Osteoblast (primary cell): ENCODE measurements around the gene COL15A1. TPM values are rescaled to one million over a fixed set of nuclear protein-coding genes. Genes with fewer than 3 reads are reported as not detected.
A peak's percentile ranks its signal among the peaks of the same experiment; 100 is the strongest.

Experiments
- DNase-seq: peaks from one replicate; pipeline ENCODE4 v3.0.0; 2011; ENCODE audit warnings: low spot score, mixed read lengths; ENCODE audit not compliant: insufficient read length; ENCODE audit errors: missing footprints
- H2AFZ ChIP-seq: 2 replicates; pipeline ENCODE4 v1.6.0; 2011; ENCODE audit warnings: mild to moderate bottlenecking, low read length
- H3K27ac ChIP-seq: 2 replicates; pipeline ENCODE4 v1.5.1; 2011; ENCODE audit warnings: mild to moderate bottlenecking, low read depth, low read length, moderate library complexity
- H3K27me3 ChIP-seq: 2 replicates; pipeline ENCODE4 v1.6.0; 2012; ENCODE audit warnings: mild to moderate bottlenecking, control low read depth, inconsistent platforms, low read length, moderate library complexity; ENCODE audit not compliant: insufficient read depth
- H3K36me3 ChIP-seq: 2 replicates; pipeline ENCODE4 v1.5.1; 2011; ENCODE audit warnings: mild to moderate bottlenecking, low read length, control low read depth, moderate library complexity; ENCODE audit not compliant: insufficient read depth
- H3K4me1 ChIP-seq: 2 replicates; pipeline ENCODE4 v1.5.1; 2011; ENCODE audit warnings: mild to moderate bottlenecking, low read length, control low read depth, moderate library complexity; ENCODE audit not compliant: insufficient read depth
- H3K4me2 ChIP-seq: 2 replicates; pipeline ENCODE4 v1.6.0; 2011; ENCODE audit warnings: mild to moderate bottlenecking, low read length; ENCODE audit not compliant: insufficient read depth
- H3K4me3 ChIP-seq: fragments of 200-600 bp; sonication (generic); 3 replicates; pipeline ENCODE4 v1.5.1; 2012; ENCODE audit warnings: mild to moderate bottlenecking, low read length, inconsistent platforms; ENCODE audit not compliant: insufficient read depth
- H3K79me2 ChIP-seq: 2 replicates; pipeline ENCODE4 v1.6.0; 2012; ENCODE audit warnings: mild to moderate bottlenecking, low read length, control low read depth, inconsistent platforms; ENCODE audit not compliant: insufficient read depth
- H3K9me3 ChIP-seq: 2 replicates; pipeline ENCODE4 v1.5.1; 2011; ENCODE audit warnings: low read depth, low read length, control low read depth
- H4K20me1 ChIP-seq: 2 replicates; pipeline ENCODE4 v1.6.0; 2012; ENCODE audit warnings: mild to moderate bottlenecking, low read length, control low read depth; ENCODE audit not compliant: insufficient read depth
- CTCF ChIP-seq: IDR thresholded peaks from 2 replicates; pipeline ENCODE4 v1.5.1; 2011; ENCODE audit warnings: mild to moderate bottlenecking, low read depth, low read length, moderate library complexity; ENCODE audit errors: extremely low read depth
- total RNA-seq: library from RNA; depleted of rRNA; stranded (reverse); fragments of >200 nt; gene quantifications from 2 replicates; pipeline ENCODE4 v1.2.3, GENCODE V29; 2012

COL15A1 gene
- total RNA-seq, 1 donor, result 29.3 TPM

GRCh38 chr9:99034149-99034548 lies 90.4 kb downstream of the COL15A1 start:
- H3K27me3 ChIP-seq, result no peaks in the 10 kb centered on the region
- no peaks in the 10 kb centered on the region for H3K9me3 ChIP-seq
- no peak overlapping the region for H3K4me3 ChIP-seq
- H3K79me2 ChIP-seq, result no peaks in the 10 kb centered on the region
- H3K36me3 ChIP-seq, result no peaks in the 10 kb centered on the region
- H3K27ac ChIP-seq, result no peak overlapping the region
- no peak for DNase-seq
- no peak overlapping the region for H2AFZ ChIP-seq
- no peaks in the 10 kb centered on the region for H4K20me1 ChIP-seq
- H3K4me1 ChIP-seq, result peaks cover 36% of the 10 kb centered on the region
- no peak for TF ChIP-seq CTCF
- no peak overlapping the region for H3K4me2 ChIP-seq

- Histone ChIP-seq H2AFZ (no peak overlapping the region), H3K27me3 (no peaks in the 10 kb centered on the region), H3K4me2 (no peak overlapping the region), H3K27ac (no peak overlapping the region), H3K9me3 (no peaks in the 10 kb centered on the region), H3K4me1 (peaks cover 38% of the 10 kb centered on the region), H3K4me3 (no peak overlapping the region), H4K20me1 (no peaks in the 10 kb centered on the region), H3K36me3 (no peaks in the 10 kb centered on the region), H3K79me2 (no peaks in the 10 kb centered on the region)
- no peak for TF ChIP-seq CTCF
- no peak for DNase-seq
These were observed 91.6 kb downstream of the COL15A1 start for GRCh38 chr9:99035313-99035712.

- no peaks in the 10 kb centered on the region for H3K36me3 ChIP-seq
- H4K20me1 ChIP-seq, result no peaks in the 10 kb centered on the region
- H2AFZ ChIP-seq, result no peak overlapping the region
- H3K4me1 ChIP-seq, result peaks cover 39% of the 10 kb centered on the region
- no peaks in the 10 kb centered on the region for H3K79me2 ChIP-seq
- no peaks in the 10 kb centered on the region for H3K27me3 ChIP-seq
- H3K27ac ChIP-seq, result peak overlapping the region; percentile 34
- DNase-seq, result no peak
- no peak overlapping the region for H3K4me2 ChIP-seq
- TF ChIP-seq CTCF, result no peak
- no peak overlapping the region for H3K4me3 ChIP-seq
- H3K9me3 ChIP-seq, result no peaks in the 10 kb centered on the region
These were observed 94.2 kb downstream of the COL15A1 start for GRCh38 chr9:99037769-99038483.

GRCh38 chr9:99038484-99038820 lies 94.7 kb downstream of the COL15A1 start:
- H3K4me3 ChIP-seq, result no peak overlapping the region
- no peak for DNase-seq
- H3K4me1 ChIP-seq, result peaks cover 39% of the 10 kb centered on the region
- no peak for TF ChIP-seq CTCF
- no peaks in the 10 kb centered on the region for H3K36me3 ChIP-seq
- H3K4me2 ChIP-seq, result no peak overlapping the region
- H3K9me3 ChIP-seq, result no peaks in the 10 kb centered on the region
- H2AFZ ChIP-seq, result no peak overlapping the region
- no peaks in the 10 kb centered on the region for H3K79me2 ChIP-seq
- no peaks in the 10 kb centered on the region for H3K27me3 ChIP-seq
- peak overlapping the region; percentile 34 for H3K27ac ChIP-seq
- H4K20me1 ChIP-seq, result no peaks in the 10 kb centered on the region
